ENCODE measurements around the gene SMYD5. TPM values are rescaled to one million over a fixed set of nuclear protein-coding genes. Genes with fewer than 3 reads are reported as not detected.

The SMYD5 gene
- total RNA-seq, 1 experiment from 2014 or later: 37.4 TPM

DNA sequence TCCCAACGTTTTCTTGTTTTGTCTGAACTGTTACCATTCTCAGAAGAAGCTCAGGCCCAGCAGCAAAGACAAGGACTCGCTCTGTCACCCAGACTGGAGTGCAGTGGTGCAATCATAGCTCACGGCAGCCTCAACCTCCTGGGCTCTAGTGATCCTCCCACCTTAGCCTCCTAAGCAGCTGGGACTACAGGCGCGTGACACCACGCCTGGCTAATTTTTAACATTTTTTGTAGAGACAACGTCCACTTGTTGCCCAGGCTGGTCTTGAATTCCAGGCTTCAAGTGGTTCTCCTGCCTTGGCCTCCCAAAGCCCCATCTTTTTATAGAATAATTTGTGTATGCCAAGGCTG, 2.0 kb upstream of the SMYD5 start:
- RAD21 ChIA-PET (ENCODE audit: low non-redundant PET in 1 of 2, low total read pairs in 2 of 2, uncharacterized antibody in 2 of 2, unreplicated experiment in 2 of 2): interaction anchor here in 1 of 2 experiments (2.2 kb wide), 1 partner anchor 35 kb away, joined by 8 read pairs; no protein-coding TSS in a partner anchor
- TF ChIP-seq RAD21 (IDR thresholded peaks at IDR 0.05; ENCODE audit: low read depth): no peak
- no peak for TF ChIP-seq CEBPB (IDR thresholded peaks at IDR 0.05; ENCODE audit: low read depth)
- TF ChIP-seq MAX (IDR thresholded peaks at IDR 0.05): no peak
- no peak for TF ChIP-seq EZH2phosphoT487 (IDR thresholded peaks at IDR 0.05; ENCODE audit: borderline replicate concordance)
- TF ChIP-seq, protein P1, sequence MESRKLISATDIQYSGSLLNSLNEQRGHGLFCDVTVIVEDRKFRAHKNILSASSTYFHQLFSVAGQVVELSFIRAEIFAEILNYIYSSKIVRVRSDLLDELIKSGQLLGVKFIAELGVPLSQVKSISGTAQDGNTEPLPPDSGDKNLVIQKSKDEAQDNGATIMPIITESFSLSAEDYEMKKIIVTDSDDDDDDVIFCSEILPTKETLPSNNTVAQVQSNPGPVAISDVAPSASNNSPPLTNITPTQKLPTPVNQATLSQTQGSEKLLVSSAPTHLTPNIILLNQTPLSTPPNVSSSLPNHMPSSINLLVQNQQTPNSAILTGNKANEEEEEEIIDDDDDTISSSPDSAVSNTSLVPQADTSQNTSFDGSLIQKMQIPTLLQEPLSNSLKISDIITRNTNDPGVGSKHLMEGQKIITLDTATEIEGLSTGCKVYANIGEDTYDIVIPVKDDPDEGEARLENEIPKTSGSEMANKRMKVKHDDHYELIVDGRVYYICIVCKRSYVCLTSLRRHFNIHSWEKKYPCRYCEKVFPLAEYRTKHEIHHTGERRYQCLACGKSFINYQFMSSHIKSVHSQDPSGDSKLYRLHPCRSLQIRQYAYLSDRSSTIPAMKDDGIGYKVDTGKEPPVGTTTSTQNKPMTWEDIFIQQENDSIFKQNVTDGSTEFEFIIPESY (IDR thresholded peaks at IDR 0.05; ENCODE audit: extremely low read depth, insufficient replicate concordance, low read length): no peak
- no peak overlapping the region for H3K9ac ChIP-seq (ENCODE audit: low read length)
- CTCF ChIA-PET: interaction anchor here (0.7 to 2.6 kb wide), 17 partner anchors 9 to 324 kb away, joined by 3 to 31 read pairs (median 4); partner anchors contain the start of genes CCT7, NOTO, PRADC1 and SFXN5
- peak overlapping the region; percentile 83 for H3K4me2 ChIP-seq (ENCODE audit: low read length)
- peaks cover 26% of the 10 kb centered on the region for H3K79me2 ChIP-seq (ENCODE audit: insufficient read depth, low read length)
- no TSS peak for BruUV-seq (replicated peaks)
- DNase-seq (ENCODE audit: low read depth, low spot score): no peak
- no peak overlapping the region for H3K27ac ChIP-seq (ENCODE audit: low read depth, low read length)
- no peaks in the 10 kb centered on the region for H3K9me3 ChIP-seq (ENCODE audit: control insufficient read depth in 1 of 2, insufficient read depth in 1 of 2, low read depth in 1 of 2, low read length in 2 of 2)
- intact Hi-C loops (cut with micrococcal nuclease): loop anchor here (1.0 kb wide), 2 partner anchors 35 to 127 kb away; no protein-coding TSS in a partner anchor
- H3K9me2 ChIP-seq (ENCODE audit: insufficient read depth): no peaks in the 10 kb centered on the region
- POLR2A ChIA-PET: interaction anchor here (1.1 to 2.1 kb wide), 2 partner anchors 21 to 35 kb away, joined by 5 to 8 read pairs; partner anchors contain the start of genes CCT7 and PRADC1
- H4K20me1 ChIP-seq (ENCODE audit: insufficient read depth): no peaks in the 10 kb centered on the region
- ATAC-seq: no peak
- no peaks in the 10 kb centered on the region for H3K36me3 ChIP-seq (ENCODE audit: control insufficient read depth in 1 of 2, insufficient read depth in 2 of 2, low read length in 2 of 2)
- no peak overlapping the region for H3K4me3 ChIP-seq (replicated peaks in 1 of 2; ENCODE audit: low read depth in 1 of 2, low read length in 2 of 2)
- H3K4me1 ChIP-seq (ENCODE audit: control insufficient read depth in 1 of 2, insufficient read depth in 2 of 2, low read length in 2 of 2): peaks cover 3 to 29% of the 10 kb centered on the region in 2 experiments; a peak in 3 of 4 replicates
- H3K27me3 ChIP-seq (ENCODE audit: insufficient read depth, low read length): no peaks in the 10 kb centered on the region
- H2AFZ ChIP-seq (ENCODE audit: low read depth, low read length, poor library complexity, severe bottlenecking): no peak overlapping the region
